ENCODE results near the gene CYSRT1. TPM values are rescaled to one million over a fixed set of nuclear protein-coding genes. Genes with fewer than 3 reads are reported as not detected.
A peak's percentile ranks its signal among the peaks of the same experiment; 100 is the strongest.

Gene CYSRT1
- total and polyA plus RNA-seq, 2 experiments from 2014 or later = 0.43 to 0.75 TPM

DNA sequence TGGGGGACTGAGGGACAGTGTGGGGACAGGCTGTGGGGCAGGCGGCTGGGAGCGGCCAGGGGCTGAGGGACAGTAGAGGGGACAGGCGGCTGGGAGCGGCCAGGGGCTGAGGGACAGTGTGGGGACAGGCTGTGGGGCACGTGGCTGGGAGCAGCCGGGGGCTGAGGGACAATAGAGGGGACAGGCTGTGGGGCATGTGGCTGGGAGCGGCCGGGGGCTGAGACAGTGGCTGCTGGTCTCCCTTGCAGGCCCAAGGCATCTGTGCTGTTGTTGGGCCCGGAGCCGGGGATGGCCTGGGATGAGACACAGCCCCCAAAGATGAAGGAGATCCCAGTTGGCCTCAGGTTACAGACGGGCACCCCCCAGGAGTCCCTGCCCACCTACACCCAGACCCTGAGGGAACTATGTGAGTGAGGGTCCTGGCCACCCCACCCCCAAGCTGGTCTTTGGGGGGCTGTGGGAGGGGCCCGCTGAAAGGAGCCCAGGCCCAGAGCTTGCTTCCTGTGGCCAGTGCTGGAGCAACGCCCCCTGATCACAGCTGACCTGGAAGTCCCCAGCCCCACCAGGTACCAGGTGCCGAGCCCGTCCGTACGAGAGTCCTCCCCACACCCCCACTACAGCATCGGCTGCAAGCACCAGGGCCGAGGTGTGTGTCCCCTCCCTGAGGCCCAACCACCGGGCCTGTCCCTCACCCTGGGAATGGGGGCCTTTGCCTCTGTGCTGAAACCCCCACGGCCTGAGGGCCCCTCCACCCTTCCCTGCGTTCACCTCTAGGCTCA, 26.7 kb downstream of the CYSRT1 start:
- H3K79me2 ChIP-seq (ENCODE audit: insufficient read depth) = peaks cover 14% of the 10 kb centered on the region
- no peaks in the 10 kb centered on the region for H3K9me2 ChIP-seq (ENCODE audit: insufficient read depth)
- no peaks in the 10 kb centered on the region for H3K27me3 ChIP-seq (replicated peaks; ENCODE audit: insufficient read depth)
- H3K4me3 ChIP-seq = no peak overlapping the region
- no peak overlapping the region for H2AFZ ChIP-seq
- no peak overlapping the region for H3K4me2 ChIP-seq (ENCODE audit: unreplicated experiment)
- H3K4me1 ChIP-seq (ENCODE audit: insufficient read depth) = 0 out of 2 replicates have a peak, but pooled peaks cover 3% of the 10 kb centered on the region
- H3F3A ChIP-seq (ENCODE audit: insufficient read depth) = no peaks in the 10 kb centered on the region
- H3K9me3 ChIP-seq (ENCODE audit: low read depth) = no peaks in the 10 kb centered on the region
- no peaks in the 10 kb centered on the region for H3K36me3 ChIP-seq (ENCODE audit: low read depth)
- H3K9ac ChIP-seq = no peak overlapping the region
- in situ Hi-C loops (cut with MboI) = no loop called here
- no peak overlapping the region for H3K27ac ChIP-seq
- no peak for DNase-seq
- H4K20me1 ChIP-seq (ENCODE audit: insufficient read depth) = no peaks in the 10 kb centered on the region
- 67 to 78% methylated on average over 10 to 22 of the region's 22 CpGs for WGBS, 2 experiments (ENCODE audit: low coverage in 1 of 2, low lambda C conversion rate in 2 of 2, missing lambda C conversion rate in 2 of 2)
- TF ChIP-seq EZH2phosphoT487 (IDR thresholded peaks at IDR 0.05; ENCODE audit: insufficient read depth, low read depth) (no peak), EZH2 (IDR thresholded peaks at IDR 0.05; ENCODE audit: insufficient read depth, poor library complexity, severe bottlenecking) (no peak)

DNA sequence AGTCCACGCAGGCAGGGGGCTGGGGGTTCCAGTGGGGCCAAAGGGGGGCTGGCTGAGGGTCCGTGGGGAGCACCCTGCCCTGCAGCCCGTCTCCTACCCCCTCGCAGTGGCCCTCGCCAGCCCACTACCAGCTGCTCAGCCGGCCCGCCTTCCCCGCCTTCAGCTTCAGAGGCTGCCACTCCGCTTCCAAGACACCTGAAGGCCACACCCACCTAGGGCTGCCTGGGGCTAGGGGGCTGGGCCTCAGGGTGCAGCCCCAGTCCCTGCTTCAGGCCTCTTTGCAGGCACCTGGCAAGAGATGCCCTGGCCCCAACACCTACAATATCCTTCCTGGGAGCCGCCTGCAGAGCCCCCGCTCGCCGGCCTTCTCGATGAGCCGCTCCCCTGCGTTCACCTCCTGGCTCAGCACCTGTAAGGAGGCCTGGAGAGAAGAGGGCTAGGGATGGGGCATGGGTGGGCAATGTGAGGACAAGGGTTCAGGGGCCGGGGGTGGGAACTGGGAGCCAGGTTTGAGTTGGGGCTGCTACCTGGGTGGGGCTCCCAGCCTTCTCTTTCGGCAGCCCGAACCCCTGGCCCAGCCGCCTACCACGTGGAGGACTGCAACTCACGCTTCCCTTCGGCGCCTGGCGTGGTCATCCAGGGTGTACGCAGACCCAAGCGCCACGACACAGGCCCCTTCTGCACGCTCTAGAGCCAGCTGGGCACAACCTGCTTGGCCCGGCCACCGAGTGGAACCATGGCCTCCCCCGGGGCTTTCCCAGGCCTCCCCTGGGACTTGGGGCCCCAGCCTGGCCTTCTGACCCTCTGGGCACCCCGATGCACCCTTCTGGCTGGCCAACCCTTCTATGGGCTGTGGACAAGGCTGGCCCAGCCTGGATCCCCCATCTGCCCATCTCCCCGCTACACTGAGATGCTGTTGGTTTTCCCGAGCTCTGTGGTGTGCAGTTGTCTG, 27.9 kb downstream of the CYSRT1 start:
- DNase-seq = no peak
- H3K79me2 ChIP-seq (ENCODE audit: insufficient read depth) = peaks cover 26% of the 10 kb centered on the region
- 89 to 93% methylated on average over 24 to 34 of the region's 35 CpGs for WGBS, 2 experiments (ENCODE audit: low coverage in 1 of 2, low lambda C conversion rate in 2 of 2, missing lambda C conversion rate in 2 of 2)
- no peak overlapping the region for H3K9ac ChIP-seq
- no peaks in the 10 kb centered on the region for H3K27me3 ChIP-seq (replicated peaks; ENCODE audit: insufficient read depth)
- in situ Hi-C loops (cut with MboI) = no loop called here
- H3K9me2 ChIP-seq (ENCODE audit: insufficient read depth) = no peaks in the 10 kb centered on the region
- no peak for TF ChIP-seq EZH2 (IDR thresholded peaks at IDR 0.05; ENCODE audit: insufficient read depth, poor library complexity, severe bottlenecking)
- TF ChIP-seq EZH2phosphoT487 (IDR thresholded peaks at IDR 0.05; ENCODE audit: insufficient read depth, low read depth) = no peak
- H3K4me1 ChIP-seq (ENCODE audit: insufficient read depth) = 0 out of 2 replicates have a peak, but pooled peaks cover 3% of the 10 kb centered on the region
- no peak overlapping the region for H3K4me3 ChIP-seq
- H3F3A ChIP-seq (ENCODE audit: insufficient read depth) = no peaks in the 10 kb centered on the region
- H3K4me2 ChIP-seq (ENCODE audit: unreplicated experiment) = no peak overlapping the region
- no peaks in the 10 kb centered on the region for H4K20me1 ChIP-seq (ENCODE audit: insufficient read depth)
- H3K36me3 ChIP-seq (ENCODE audit: low read depth) = no peaks in the 10 kb centered on the region
- H3K27ac ChIP-seq = no peak overlapping the region
- H2AFZ ChIP-seq = no peak overlapping the region
- H3K9me3 ChIP-seq (ENCODE audit: low read depth) = no peaks in the 10 kb centered on the region

DNA sequence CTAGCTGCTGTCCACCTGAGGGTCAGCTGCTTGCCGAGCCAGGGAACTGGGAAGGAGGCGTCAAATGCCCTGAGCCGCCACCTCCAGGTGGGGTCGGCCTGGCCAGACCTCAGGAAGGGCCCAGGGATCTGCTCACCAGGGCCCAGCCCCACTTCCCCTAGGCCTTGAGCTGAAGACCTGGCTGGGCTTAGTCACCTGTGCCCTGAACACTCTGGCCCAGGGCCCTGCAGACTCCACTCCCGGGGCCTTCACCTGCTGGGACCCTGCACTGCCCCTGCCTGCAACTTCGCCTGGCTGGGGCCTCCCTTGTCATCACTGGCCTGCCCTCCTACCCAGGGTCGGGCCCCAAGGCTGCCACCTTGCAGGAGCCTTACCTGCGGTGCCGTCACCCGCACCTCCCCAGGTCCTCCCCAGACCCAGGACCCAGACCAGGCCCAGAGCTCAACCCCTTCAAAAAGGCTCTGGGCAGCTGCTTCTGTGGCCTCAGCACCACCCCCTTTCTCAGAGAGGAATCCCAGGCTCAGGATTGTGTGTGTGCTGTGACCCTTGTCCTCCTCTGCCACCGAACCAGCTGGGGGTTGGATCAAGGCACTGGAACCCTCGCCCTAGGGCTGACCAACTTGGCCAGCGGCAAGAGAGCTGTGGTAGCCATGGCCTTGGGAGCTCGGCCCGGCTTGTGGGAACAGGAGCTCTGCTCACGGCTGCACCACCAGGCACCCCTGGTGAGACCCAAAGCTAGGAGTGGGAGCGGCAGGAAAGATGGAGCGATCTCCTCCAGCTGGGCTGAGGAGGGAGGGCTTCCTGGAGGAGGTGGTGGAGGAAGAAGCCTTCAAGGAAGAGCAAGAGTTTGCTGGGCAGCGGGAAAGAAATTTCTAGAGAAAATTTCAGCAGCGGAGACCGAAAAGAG, 29.0 kb downstream of the CYSRT1 start:
- Histone ChIP-seq H3K9me3 (ENCODE audit: low read depth) (no peaks in the 10 kb centered on the region), H3K9ac (peak overlapping the region; percentile 75), H3K4me1 (ENCODE audit: insufficient read depth) (0 out of 2 replicates have a peak, but pooled peaks cover 3% of the 10 kb centered on the region), H3F3A (ENCODE audit: insufficient read depth) (no peaks in the 10 kb centered on the region), H3K4me3 (peak overlapping the region; percentile 92), H2AFZ (peak overlapping the region; percentile 96), H3K27ac (no peak overlapping the region), H3K9me2 (ENCODE audit: insufficient read depth) (no peaks in the 10 kb centered on the region), H3K79me2 (ENCODE audit: insufficient read depth) (peaks cover 37% of the 10 kb centered on the region), H3K27me3 (replicated peaks; ENCODE audit: insufficient read depth) (no peaks in the 10 kb centered on the region), H3K36me3 (ENCODE audit: low read depth) (no peaks in the 10 kb centered on the region; the same call in 1 of the 2 replicates), H4K20me1 (ENCODE audit: insufficient read depth) (no peaks in the 10 kb centered on the region), H3K4me2 (ENCODE audit: unreplicated experiment) (peak overlapping the region; percentile 88)
- WGBS, 2 experiments (ENCODE audit: low coverage in 1 of 2, low lambda C conversion rate in 2 of 2, missing lambda C conversion rate in 2 of 2) = 39 to 40% methylated on average over 18 to 20 of the region's 21 CpGs
- peak; percentile 42 for DNase-seq
- no peak for TF ChIP-seq EZH2phosphoT487 (IDR thresholded peaks at IDR 0.05; ENCODE audit: insufficient read depth, low read depth)
- no peak for TF ChIP-seq EZH2 (IDR thresholded peaks at IDR 0.05; ENCODE audit: insufficient read depth, poor library complexity, severe bottlenecking)
- in situ Hi-C loops (cut with MboI) = no loop called here

All from GM23248 (cell line).